Choroid plexus epithelial cell (primary cell): ENCODE data around the gene ATP7B.

Source experiments
- DNase-seq: peaks from one replicate; pipeline ENCODE4 v3.0.0-alpha.2; 2010; ENCODE audit warnings: low read depth
- H3K4me3 ChIP-seq: 2 replicates; pipeline ENCODE4 v1.5.1; 2011; ENCODE audit warnings: low read depth, mild to moderate bottlenecking, control low read depth, low read length, moderate library complexity
- TF ChIP-seq, protein P1 (sequence below): conservative IDR thresholded peaks from 2 replicates; pipeline ENCODE4 v1.5.1; 2011; ENCODE audit warnings: low read depth, mild to moderate bottlenecking, control low read depth, inconsistent platforms, low read length, moderate library complexity

Gene ATP7B

DNA sequence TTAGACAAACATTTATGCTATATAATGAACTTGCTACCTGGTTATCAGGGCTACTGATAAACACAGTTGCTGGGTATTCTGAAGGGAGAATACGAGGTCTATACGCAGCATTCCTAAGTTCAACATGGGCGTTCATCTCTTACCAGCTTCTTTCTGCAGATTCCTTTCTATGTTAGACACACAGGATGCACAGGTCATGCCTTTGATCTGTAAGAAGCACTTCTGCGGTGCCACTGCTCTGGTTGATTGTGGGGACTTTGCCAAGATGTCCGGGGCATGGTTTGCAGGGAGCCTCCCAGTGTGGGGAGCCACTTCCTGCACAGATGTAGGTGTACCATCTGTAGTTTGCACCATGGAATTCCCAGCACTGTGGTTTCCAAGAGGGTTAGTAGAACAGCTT lies 40.9 kb downstream of the ATP7B start:
- DNase-seq, result no peak
- H3K4me3 ChIP-seq, result no peak overlapping the region
- TF ChIP-seq, protein P1, sequence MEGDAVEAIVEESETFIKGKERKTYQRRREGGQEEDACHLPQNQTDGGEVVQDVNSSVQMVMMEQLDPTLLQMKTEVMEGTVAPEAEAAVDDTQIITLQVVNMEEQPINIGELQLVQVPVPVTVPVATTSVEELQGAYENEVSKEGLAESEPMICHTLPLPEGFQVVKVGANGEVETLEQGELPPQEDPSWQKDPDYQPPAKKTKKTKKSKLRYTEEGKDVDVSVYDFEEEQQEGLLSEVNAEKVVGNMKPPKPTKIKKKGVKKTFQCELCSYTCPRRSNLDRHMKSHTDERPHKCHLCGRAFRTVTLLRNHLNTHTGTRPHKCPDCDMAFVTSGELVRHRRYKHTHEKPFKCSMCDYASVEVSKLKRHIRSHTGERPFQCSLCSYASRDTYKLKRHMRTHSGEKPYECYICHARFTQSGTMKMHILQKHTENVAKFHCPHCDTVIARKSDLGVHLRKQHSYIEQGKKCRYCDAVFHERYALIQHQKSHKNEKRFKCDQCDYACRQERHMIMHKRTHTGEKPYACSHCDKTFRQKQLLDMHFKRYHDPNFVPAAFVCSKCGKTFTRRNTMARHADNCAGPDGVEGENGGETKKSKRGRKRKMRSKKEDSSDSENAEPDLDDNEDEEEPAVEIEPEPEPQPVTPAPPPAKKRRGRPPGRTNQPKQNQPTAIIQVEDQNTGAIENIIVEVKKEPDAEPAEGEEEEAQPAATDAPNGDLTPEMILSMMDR, result no peak

DNA sequence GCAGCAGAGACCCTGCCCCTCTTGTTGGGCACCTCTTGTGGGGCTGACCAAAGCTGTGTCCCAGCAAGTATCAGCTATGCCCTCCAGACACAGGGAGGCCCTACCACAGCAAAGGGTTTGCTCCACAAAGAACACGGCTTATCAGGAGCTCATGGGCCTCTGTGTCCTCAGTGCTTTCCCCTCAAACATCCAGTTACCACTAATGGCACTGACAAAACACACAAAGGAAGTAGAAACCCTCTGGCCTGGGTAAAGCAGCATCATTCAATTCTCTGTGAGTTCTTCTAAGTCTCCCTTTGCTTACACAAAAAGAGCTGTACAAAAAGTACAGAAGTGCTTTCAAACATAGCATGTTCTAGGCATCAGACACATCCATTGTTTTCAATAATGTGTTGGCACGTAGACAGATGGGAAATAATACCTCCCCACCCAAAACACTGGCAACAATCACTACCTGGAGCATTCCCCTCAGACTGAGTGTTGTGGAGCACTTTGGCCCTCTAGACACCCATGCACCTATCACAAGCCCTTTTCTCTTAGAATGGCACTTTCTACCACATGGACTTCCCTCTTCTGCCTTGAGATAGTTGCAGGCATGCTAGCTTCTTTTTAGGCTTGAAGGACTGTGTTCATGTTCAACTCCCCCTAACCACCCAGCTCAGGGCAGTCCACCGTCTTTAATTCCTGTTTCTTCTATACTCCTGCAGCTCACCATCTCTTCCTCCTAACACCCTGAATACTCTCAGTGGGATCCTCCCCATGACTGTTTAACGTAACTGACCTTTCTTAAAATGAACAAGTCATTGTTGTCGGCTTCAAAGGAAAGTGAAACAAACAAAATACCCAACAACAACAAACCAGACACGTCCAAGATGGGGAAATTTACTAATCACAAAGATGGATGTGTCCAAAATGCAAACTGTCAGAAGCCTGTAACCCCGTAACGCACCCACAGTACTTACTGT lies 43.5 kb downstream of the ATP7B start:
- DNase-seq, result no peak
- TF ChIP-seq, protein P1, result no peak
- H3K4me3 ChIP-seq, result no peak overlapping the region

DNA sequence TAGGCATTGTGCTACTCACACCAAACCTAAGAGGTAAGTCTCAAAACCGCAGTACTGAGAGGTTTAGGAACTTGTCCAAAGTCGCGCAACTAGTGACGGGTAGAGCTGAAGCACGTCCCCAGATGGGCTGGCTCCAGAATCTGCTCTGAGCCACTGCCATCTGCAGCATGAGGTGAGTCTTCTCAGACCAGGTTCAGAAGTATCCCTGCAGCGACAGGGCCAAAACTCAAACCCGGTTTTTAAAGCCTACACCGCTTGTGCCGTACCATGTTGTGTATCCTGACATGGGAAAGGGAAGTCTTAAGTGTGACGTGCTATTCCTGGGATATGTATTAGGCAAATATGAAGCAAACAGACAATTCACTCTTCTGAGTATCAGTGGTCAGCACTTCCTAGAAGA lies 45.1 kb downstream of the ATP7B start:
- no peak for DNase-seq

DNA sequence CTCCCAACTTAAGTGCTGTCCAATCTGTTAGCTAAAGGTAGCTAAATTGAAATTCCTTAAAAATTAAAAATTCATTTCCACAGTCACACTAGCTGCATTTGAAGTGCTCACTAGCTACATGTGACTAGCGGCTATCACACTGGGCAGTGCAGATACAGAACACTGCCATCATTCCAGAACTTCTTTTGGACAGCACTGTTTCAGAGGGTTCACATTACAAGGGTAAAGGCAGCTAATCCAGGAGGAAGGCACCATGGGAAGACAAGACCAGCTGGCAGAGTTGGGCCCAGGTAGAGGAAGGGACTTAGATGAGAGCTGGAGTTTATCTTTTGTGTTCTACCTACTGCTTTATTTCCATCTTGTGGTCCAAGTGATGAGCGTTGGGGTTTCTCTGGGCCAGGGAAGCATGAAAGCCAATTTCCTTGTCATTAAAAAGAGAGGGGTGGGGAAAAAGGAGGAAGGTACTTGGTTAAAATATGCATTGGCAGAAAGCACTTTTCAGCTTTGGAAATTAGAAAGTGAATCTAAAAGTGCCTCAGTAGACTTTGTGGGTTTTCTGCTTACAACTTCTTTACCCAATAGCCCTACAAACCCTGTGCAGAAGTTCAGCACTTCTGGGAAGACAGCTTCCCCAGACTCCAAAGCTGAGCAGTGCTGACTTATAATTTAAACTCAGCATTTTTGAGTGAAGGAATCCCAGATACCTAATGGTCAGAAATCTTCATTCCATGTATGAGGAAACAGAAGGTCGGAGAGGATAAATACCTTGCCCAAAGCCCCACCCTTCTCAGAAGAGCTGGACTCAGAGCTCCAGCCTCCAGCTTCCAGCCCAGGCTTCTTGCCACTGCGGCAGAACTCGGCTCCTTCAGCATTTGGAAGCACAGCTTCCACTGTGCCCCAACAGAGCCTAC lies 49.5 kb downstream of the ATP7B start:
- no peak overlapping the region for H3K4me3 ChIP-seq
- no peak for DNase-seq
- TF ChIP-seq, protein P1, result no peak

More for the DNA sequence above, 45.1 kb downstream of the ATP7B start:
- TF ChIP-seq, protein P1, result no peak
- H3K4me3 ChIP-seq, result no peak overlapping the region

DNA sequence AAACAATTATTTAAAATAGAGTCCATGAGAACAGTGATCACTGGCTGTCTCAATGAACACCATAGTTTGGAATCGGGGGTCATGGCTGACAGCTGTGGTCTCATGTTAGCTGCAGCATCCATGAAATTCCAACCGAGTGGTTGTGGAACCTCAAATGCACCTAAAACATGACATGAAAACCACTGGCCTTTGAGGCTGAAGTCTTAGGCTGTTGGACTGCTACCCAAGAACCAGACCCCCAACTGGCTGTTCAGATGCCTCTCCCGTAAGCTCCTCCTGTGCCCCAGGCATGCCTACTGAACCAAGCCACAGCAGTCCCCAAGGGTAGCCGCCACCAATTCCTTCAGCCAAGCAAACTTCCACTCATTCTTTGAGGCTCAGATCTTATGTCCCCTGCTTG lies 50.5 kb downstream of the ATP7B start:
- TF ChIP-seq, protein P1, result no peak
- no peak overlapping the region for H3K4me3 ChIP-seq
- DNase-seq, result no peak

DNA sequence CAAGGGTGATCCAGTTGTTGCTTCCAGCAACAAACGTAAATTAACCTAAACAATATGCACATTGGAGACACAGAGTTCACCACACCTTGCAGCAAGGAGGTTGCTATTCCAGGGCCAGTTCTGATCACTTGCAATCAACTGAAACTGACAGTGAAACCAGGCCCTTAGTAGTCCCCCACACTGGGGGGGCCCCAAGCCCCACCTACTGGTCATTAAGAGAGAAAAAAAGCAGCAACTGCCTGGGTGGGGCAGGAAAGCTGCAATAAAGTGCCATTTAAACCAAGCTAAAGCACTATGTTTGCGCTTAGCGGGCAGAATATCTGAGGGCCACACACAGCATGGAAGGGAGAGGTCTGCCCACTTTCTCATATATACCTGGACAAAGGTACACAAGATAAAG lies 51.5 kb downstream of the ATP7B start:
- no peak for DNase-seq
- H3K4me3 ChIP-seq, result no peak overlapping the region
- TF ChIP-seq, protein P1, result no peak
